ENCODE results near the gene SAFB. TPM values are rescaled to one million over a fixed set of nuclear protein-coding genes. Genes with fewer than 3 reads are reported as not detected.

Gene SAFB
- polyA plus RNA-seq, 1 donor from 2014 or later: 89.8 TPM

DNA sequence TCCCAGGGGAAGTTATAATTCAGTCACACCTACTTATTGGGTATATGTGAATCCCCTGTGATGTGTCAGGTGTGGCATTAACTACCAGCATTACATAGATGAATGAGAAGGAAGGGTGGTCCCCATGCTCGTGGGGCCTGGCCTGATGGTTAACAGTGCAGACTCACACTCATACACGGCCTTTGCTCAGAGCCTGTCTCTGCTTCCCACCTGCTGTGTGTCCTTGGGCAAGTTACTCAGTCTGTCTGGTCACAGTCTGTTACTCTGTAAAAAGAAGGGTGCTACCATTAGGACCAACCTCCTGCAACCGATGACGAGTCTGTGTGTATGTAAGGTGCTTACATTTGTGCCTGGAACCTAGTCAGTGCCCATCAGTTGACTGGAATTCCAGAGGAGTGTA is 23.8 kb downstream of the SAFB start:
- Histone ChIP-seq H3F3A (ENCODE audit: insufficient read depth, low read length, poor library complexity, severe bottlenecking) (no peaks in the 10 kb centered on the region), H3K36me3 (ENCODE audit: insufficient read depth, low read length) (peaks cover 5% of the 10 kb centered on the region), H3K9ac (ENCODE audit: low read length) (no peak overlapping the region), H3K79me2 (replicated peaks; ENCODE audit: insufficient read depth, low read length) (peaks cover 46% of the 10 kb centered on the region), H3K27me3 (ENCODE audit: insufficient read depth, low read depth, low read length) (no peaks in the 10 kb centered on the region), H3K4me3 (ENCODE audit: low read length) (no peak overlapping the region), H4K20me1 (ENCODE audit: insufficient read depth) (peaks cover 13% of the 10 kb centered on the region), H3K9me2 (ENCODE audit: insufficient read depth, low read length) (no peaks in the 10 kb centered on the region), H2AFZ (ENCODE audit: low read depth, low read length) (no peak overlapping the region), H3K4me2 (ENCODE audit: low read length) (no peak overlapping the region), H3K27ac (ENCODE audit: low read length) (no peak overlapping the region), H3K9me3 (ENCODE audit: low read length) (no peaks in the 10 kb centered on the region)
- TF ChIP-seq CTCF (IDR thresholded peaks at IDR 0.05; ENCODE audit: poor library complexity, severe bottlenecking): no peak
- no peak for TF ChIP-seq RAD21 (conservative IDR thresholded peaks at IDR 0.05)
- TF ChIP-seq TAF1 (IDR thresholded peaks at IDR 0.05; ENCODE audit: low read depth): no peak
- TF ChIP-seq SMC3 (conservative IDR thresholded peaks at IDR 0.05; ENCODE audit: poor library complexity): no peak
- no peak for TF ChIP-seq MXI1 (conservative IDR thresholded peaks at IDR 0.05; ENCODE audit: poor library complexity, severe bottlenecking)

DNA sequence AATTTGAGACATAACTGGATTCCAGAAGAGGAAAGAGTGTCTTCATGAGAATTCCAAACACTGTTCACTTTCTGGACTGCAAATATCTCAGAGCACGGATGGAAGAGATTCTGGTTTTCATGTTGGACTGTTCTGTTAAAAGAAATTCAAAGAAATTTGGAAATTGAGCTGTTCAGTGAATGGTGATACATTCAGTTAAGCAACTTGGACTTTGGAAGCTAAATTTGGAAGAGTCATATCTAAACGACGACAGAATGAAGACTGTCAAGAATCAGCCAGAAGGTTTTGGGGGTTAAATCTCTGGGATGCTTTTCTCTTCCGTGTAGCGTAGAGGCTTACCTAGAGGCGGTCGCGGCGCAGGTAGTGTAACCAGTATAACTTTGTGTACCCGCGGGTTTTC is 25.6 kb downstream of the SAFB start:
- no peak overlapping the region for H3K4me2 ChIP-seq (ENCODE audit: low read length)
- TF ChIP-seq MXI1 (conservative IDR thresholded peaks at IDR 0.05; ENCODE audit: poor library complexity, severe bottlenecking) (no peak), SMC3 (conservative IDR thresholded peaks at IDR 0.05; ENCODE audit: poor library complexity) (no peak), EP300 (conservative IDR thresholded peaks at IDR 0.05; ENCODE audit: poor library complexity, severe bottlenecking) (no peak), TAF1 (IDR thresholded peaks at IDR 0.05; ENCODE audit: low read depth) (no peak), RAD21 (conservative IDR thresholded peaks at IDR 0.05) (no peak), REST (IDR thresholded peaks at IDR 0.05; ENCODE audit: borderline replicate concordance) (no peak), POLR2AphosphoS5 (IDR thresholded peaks at IDR 0.05) (no peak), EZH2 (IDR thresholded peaks at IDR 0.05; ENCODE audit: borderline replicate concordance, insufficient read depth, low read length, poor library complexity, severe bottlenecking) (no peak), CTCF (IDR thresholded peaks at IDR 0.05; ENCODE audit: poor library complexity, severe bottlenecking) (no peak)
- no peaks in the 10 kb centered on the region for H3K27me3 ChIP-seq (ENCODE audit: insufficient read depth, low read depth, low read length)
- H4K20me1 ChIP-seq (ENCODE audit: insufficient read depth): peaks cover 12% of the 10 kb centered on the region
- peaks cover 5% of the 10 kb centered on the region for H3K36me3 ChIP-seq (ENCODE audit: insufficient read depth, low read length)
- no peak overlapping the region for H3K9ac ChIP-seq (ENCODE audit: low read length)
- no peaks in the 10 kb centered on the region for H3K9me3 ChIP-seq (ENCODE audit: low read length)
- H3K27ac ChIP-seq (ENCODE audit: low read length): no peak overlapping the region
- no peak overlapping the region for H3K4me3 ChIP-seq (ENCODE audit: low read length)
- H2AFZ ChIP-seq (ENCODE audit: low read depth, low read length): no peak overlapping the region
- no peaks in the 10 kb centered on the region for H3K9me2 ChIP-seq (ENCODE audit: insufficient read depth, low read length)
- no peaks in the 10 kb centered on the region for H3F3A ChIP-seq (ENCODE audit: insufficient read depth, low read length, poor library complexity, severe bottlenecking)
- H3K79me2 ChIP-seq (replicated peaks; ENCODE audit: insufficient read depth, low read length): peaks cover 31% of the 10 kb centered on the region
